ENCODE measurements around the gene FCN3.

GRCh38 chr1:27366411-27367159 lies 8.0 kb downstream of the FCN3 start, which contains the start of gene MAP3K6:
- TF ChIP-seq CTCF (IDR thresholded peaks at IDR 0.05; ENCODE audit: poor library complexity) (peak; percentile 47), EZH2 (IDR thresholded peaks at IDR 0.05; ENCODE audit: borderline replicate concordance) (no peak)

Measured in hepatocyte (in vitro differentiated cells).